HepG2 (cell line): ENCODE measurements around the gene AFF1. TPM values are rescaled to one million over a fixed set of nuclear protein-coding genes. Genes with fewer than 3 reads are reported as not detected.

Experiments used
- AHR ChIP-seq: IDR thresholded peaks from 2 replicates; pipeline ENCODE4 v1.6.1; 2018; ENCODE audit warnings: missing genetic modification reagents, missing compliant biosample characterization
- BATF2 ChIP-seq: sonication (generic); formaldehyde crosslinking; IDR thresholded peaks from 2 replicates; pipeline ENCODE4 v1.8.0; 2022; ENCODE audit warnings: mild to moderate bottlenecking, missing genetic modification reagents, moderate library complexity
- DMTF1 ChIP-seq: sonication (generic); formaldehyde crosslinking; IDR thresholded peaks from 2 replicates; pipeline ENCODE4 v1.4.0; 2020; ENCODE audit warnings: mild to moderate bottlenecking, missing genetic modification reagents
- DRAP1 ChIP-seq: IDR thresholded peaks from 2 replicates; pipeline ENCODE4 v1.6.1; 2016; ENCODE audit warnings: missing genetic modification reagents, missing compliant biosample characterization
- HNF1A ChIP-seq, 2 experiments: sonication (generic) in 1 of 2; formaldehyde crosslinking in 1 of 2; IDR thresholded peaks; 2 replicates each; pipeline versions ENCODE4 v1.4.0 to v1.6.1; 2016 to 2020; ENCODE audit warnings: borderline replicate concordance in 1 of 2, low read depth in 1 of 2, mild to moderate bottlenecking in 1 of 2, missing genetic modification reagents in 1 of 2
- HNRNPUL1 ChIP-seq: fragments of 200-400 bp; formaldehyde crosslinking; IDR thresholded peaks from 2 replicates; pipeline ENCODE4 v1.6.1; 2017; ENCODE audit warnings: low read depth, mild to moderate bottlenecking, low read length, moderate library complexity
- JUNB ChIP-seq: sonication (generic); formaldehyde crosslinking; IDR thresholded peaks from 2 replicates; pipeline ENCODE4 v1.8.0; 2022; ENCODE audit warnings: missing genetic modification reagents, mild to moderate bottlenecking, borderline replicate concordance
- PHF5A ChIP-seq: IDR thresholded peaks from one replicate; pipeline ENCODE4 v1.6.1; 2018; ENCODE audit warnings: low read depth, missing genetic modification reagents; ENCODE audit not compliant: unreplicated experiment
- SIN3B ChIP-seq: fragments of 150-350 bp; IDR thresholded peaks from 2 replicates; pipeline ENCODE4 v1.6.1; 2014; ENCODE audit warnings: low read length
- SKIL ChIP-seq: sonication (generic); formaldehyde crosslinking; IDR thresholded peaks from 2 replicates; pipeline ENCODE4 v1.8.0; 2022; ENCODE audit warnings: missing genetic modification reagents, mild to moderate bottlenecking, moderate library complexity, borderline replicate concordance
- SMAD9 ChIP-seq: sonication (generic); formaldehyde crosslinking; IDR thresholded peaks from 2 replicates; pipeline ENCODE4 v1.5.1; 2020; ENCODE audit warnings: mild to moderate bottlenecking, missing genetic modification reagents
- SRF ChIP-seq: IDR thresholded peaks from 2 replicates; pipeline ENCODE4 v1.6.1; 2011; ENCODE audit warnings: mild to moderate bottlenecking, low read depth, low read length, moderate library complexity
- ZKSCAN1 ChIP-seq: fragments of 150-350 bp; IDR thresholded peaks from 2 replicates; pipeline ENCODE4 v1.6.1; 2014; ENCODE audit warnings: low read length
- ZNF160 ChIP-seq: sonication (generic); formaldehyde crosslinking; IDR thresholded peaks from 2 replicates; pipeline ENCODE4 v1.8.0; 2022; ENCODE audit warnings: mild to moderate bottlenecking, inconsistent platforms, missing genetic modification reagents
- ZNF225 ChIP-seq: sonication (generic); formaldehyde crosslinking; IDR thresholded peaks from 2 replicates; pipeline ENCODE4 v1.4.0; 2020; ENCODE audit warnings: mild to moderate bottlenecking, missing genetic modification reagents
- ZNF260 ChIP-seq: sonication (generic); formaldehyde crosslinking; IDR thresholded peaks from 2 replicates; pipeline ENCODE4 v1.4.0; 2020; ENCODE audit warnings: missing genetic modification reagents, low read depth, mild to moderate bottlenecking, borderline replicate concordance
- ZNF501 ChIP-seq: sonication (generic); formaldehyde crosslinking; IDR thresholded peaks from 2 replicates; pipeline ENCODE4 v1.5.1; 2020; ENCODE audit warnings: mild to moderate bottlenecking, moderate library complexity, missing genetic modification reagents
- ZNF703 ChIP-seq: sonication (generic); formaldehyde crosslinking; IDR thresholded peaks from 2 replicates; pipeline ENCODE4 v1.5.1; 2020; ENCODE audit warnings: missing genetic modification reagents, mild to moderate bottlenecking, moderate library complexity, borderline replicate concordance
- polyA plus RNA-seq, 8 experiments: library from polyadenylated mRNA; depleted of rRNA in 3 of 8; stranded (reverse) in 7 of 8; unstranded in 1 of 8; fragments of >200 nt; fragmentation: Illumina TruSeq in 4 of 8; extraction: Trizol in 4 of 8; gene quantifications; 2 replicates each; pipeline versions ENCODE4 v1.2.1 to v1.2.3, GENCODE V29; 2011 to 2016; ENCODE audit warnings: low read depth in 4 of 8, missing spikeins in 1 of 8, mixed read lengths in 1 of 8; ENCODE audit not compliant: insufficient read depth in 1 of 8
- total RNA-seq, 5 experiments: library from RNA; depleted of rRNA; stranded (reverse); fragments of >200 nt; fragmentation: Illumina TruSeq; extraction: Trizol; gene quantifications; 2 replicates each; pipeline ENCODE4 v1.2.3, GENCODE V29; 2016; ENCODE audit warnings: low read depth in 1 of 5

The AFF1 gene
- total and polyA plus RNA-seq, 2 of the 13 experiments (the other 11 are each of a cell fraction or from before 2014, with no cell fraction given): 15.5 to 15.9 TPM

- peak; percentile 11; the same call in 1 of the 2 replicates for TF ChIP-seq HNF1A (IDR thresholded peaks at IDR 0.05; ENCODE audit: low read depth)
- no peak for TF ChIP-seq HNF1A (CRISPR knock-in tag; IDR thresholded peaks at IDR 0.05; ENCODE audit: borderline replicate concordance)
- TF ChIP-seq HNRNPUL1: no peak
- peak; percentile 29; the same call in 1 of the 2 replicates for TF ChIP-seq ZNF501 (CRISPR knock-in tag)
- TF ChIP-seq JUNB (CRISPR knock-in tag): no peak
- no peak for TF ChIP-seq ZKSCAN1
- no peak for TF ChIP-seq BATF2 (CRISPR knock-in tag)
- no peak for TF ChIP-seq ZNF225 (CRISPR knock-in tag)
- 0 out of 2 replicates have a peak, but pooled peaks have one; percentile 33 for TF ChIP-seq ZNF160 (CRISPR knock-in tag)
- TF ChIP-seq DMTF1 (CRISPR knock-in tag): no peak
- TF ChIP-seq SRF: no peak
- 0 out of 2 replicates have a peak, but pooled peaks have one; percentile 53 for TF ChIP-seq DRAP1
- TF ChIP-seq PHF5A (CRISPR knock-in tag): peak; percentile 29
- TF ChIP-seq AHR (CRISPR knock-in tag): no peak
- peak; percentile 46; the same call in 1 of the 2 replicates for TF ChIP-seq SKIL (CRISPR knock-in tag)
- no peak for TF ChIP-seq SIN3B
- no peak for TF ChIP-seq SMAD9 (CRISPR knock-in tag)
- TF ChIP-seq ZNF260 (CRISPR knock-in tag): no peak
- no peak for TF ChIP-seq ZNF703 (CRISPR knock-in tag)
Measured at GRCh38 chr4:86935853-86936733, 1.3 kb downstream of the AFF1 start (continued).
